ENCODE measurements around the gene DCAF17.

DNA sequence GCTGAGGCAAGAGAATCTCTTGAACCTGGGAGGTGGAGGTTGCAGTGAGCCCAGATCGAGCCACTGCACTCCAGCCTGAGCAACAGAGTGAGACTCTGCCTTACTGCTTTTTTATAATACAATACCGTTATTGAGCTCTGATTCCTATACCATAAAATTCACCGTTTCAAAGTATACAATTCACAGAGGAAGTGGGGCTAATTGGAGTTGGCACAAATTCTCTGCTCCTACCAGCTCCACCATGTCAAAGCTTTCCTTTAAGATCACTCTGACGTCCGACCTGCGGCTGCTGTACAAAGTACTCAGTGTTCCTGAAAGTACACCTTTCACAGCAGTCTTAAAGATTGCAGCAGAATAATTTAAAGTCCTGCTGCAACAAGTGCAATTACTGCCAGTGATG is 58.6 kb downstream of the DCAF17 start:
- TF ChIP-seq ESRRG (CRISPR knock-in tag; IDR thresholded peaks at IDR 0.05) = no peak
- TF ChIP-seq ZNF70 (CRISPR knock-in tag; IDR thresholded peaks at IDR 0.05) = no peak
- no peak for TF ChIP-seq ISL1 (CRISPR knock-in tag; IDR thresholded peaks at IDR 0.05)
